NCI-H82 (cell line): Measurements from ENCODE around the gene PRRG2.

Source experiments
- DNase-seq: peaks from one replicate; lab custom pipeline; 2025; lab: John Stamatoyannopoulos, UW

Gene PRRG2

DNA sequence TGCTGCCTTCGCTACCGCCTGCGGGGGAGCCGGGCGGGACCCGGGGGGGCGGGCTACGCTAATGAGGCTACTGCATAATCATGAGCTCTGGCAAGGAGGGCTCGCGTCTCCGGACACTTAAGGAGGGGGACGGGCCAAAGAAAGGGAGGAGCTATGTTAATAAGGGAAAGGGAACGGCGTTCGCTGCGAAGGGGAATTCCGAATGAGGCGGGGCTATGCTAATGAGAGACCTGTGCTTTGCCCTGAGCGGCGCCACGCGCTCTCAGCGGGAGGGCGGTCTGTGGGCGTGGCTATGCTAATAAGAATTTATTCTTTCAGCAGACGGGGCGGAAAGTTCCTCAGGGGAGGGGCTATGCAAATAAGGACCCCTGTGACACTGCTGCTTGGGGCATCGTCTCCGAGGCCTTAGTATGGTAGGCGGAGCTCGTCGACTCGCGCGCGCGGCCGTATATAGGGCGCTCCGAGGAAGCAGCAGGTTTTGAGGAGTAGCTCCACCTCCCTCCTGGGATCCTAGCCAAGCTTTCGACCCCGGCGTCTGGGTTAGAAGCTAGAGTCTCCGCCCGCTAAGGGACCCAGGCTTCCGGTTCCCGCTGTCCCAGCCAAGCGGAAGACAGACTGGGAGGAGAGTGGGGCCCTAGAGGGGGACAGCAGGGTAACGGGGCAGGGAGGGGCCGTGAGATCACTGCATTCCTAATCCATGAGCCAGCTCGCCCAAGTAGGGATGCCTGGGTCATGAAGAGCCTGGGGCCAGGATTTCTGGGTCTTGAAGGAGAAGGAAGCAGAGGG lies 59.2 kb downstream of the PRRG2 start, which contains the start of gene RRAS:
TSS of gene RRAS (minus strand) at position 31 of the 786 bp plus-strand sequence. CDS start 45 bp downstream, outside the sequence.
- DNase-seq: peak; percentile 100
